Activated CD4-positive, alpha-beta T cell treated with anti-CD3 and anti-CD28 coated beads, Interleukin-2, Interleukin-6, amounts not matched to agents 100 ng/mL and 50 ng/mL, durations not matched to agents 16 hours and 8 hours (primary cell): ENCODE measurements around the gene CYP4F12.

Experiments used
- DNase-seq: peaks from one replicate; pipeline ENCODE4 v3.0.0-alpha.2; 2020

The CYP4F12 gene

DNA sequence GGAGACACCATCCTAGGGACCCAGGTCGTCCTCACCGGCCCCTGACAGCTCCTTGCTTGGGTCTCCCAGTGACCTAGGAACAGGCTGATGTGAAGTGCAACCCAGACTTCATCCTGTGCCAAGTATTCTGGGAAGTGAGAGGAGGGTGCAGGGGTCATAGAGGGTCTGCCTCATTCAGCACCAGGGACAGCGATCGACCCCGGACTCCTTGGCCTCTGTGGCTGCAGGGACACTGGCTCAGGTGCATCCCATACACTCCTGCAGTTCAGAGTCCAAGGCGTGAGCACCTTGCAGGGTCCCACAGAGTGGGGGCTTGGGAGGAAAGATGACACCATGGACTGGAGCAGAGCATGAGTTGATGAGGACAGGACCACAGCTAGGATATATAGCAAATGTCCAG, 44.9 kb downstream of the CYP4F12 start:
- DNase-seq = no peak

DNA sequence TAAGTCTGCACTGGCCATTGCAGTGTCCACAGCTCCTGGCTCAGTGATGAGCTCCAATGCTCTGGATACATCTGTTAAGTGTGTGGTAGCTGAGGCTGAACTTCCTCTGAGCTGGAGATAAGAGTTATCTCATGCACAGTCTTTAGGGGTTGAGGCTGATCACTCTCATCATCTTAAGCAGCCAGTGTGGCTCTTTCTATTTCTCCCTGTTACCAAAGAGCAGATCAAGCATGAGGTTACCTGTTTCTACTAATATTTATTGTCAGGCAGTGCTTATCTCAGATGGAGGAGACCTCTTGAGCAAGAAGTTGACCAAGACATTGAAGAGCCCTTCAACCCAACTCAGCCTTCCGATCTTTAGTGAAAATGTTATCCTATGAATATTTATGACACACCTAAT, 48.4 kb downstream of the CYP4F12 start:
- no peak for DNase-seq

DNA sequence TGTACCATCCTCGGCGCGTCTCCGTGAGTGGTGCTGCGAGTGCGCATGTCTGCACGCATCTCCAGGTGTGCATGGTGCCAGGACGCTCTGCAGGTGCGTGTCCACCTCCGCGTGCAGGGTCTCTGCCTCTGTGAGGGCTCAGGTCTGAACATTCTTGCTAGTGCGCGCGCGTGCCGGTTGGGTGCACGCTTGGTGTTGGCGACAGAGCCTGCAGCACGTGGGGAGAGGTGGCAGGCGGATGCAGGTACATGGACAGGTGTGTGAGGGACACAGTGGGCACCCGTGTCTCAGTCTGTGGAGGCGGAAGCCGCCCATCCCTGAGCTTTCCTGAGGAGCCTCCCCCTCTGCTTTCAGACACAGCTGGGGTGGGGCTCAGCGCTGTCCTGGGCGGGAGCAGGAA, 50.1 kb downstream of the CYP4F12 start:
- no peak for DNase-seq

DNA sequence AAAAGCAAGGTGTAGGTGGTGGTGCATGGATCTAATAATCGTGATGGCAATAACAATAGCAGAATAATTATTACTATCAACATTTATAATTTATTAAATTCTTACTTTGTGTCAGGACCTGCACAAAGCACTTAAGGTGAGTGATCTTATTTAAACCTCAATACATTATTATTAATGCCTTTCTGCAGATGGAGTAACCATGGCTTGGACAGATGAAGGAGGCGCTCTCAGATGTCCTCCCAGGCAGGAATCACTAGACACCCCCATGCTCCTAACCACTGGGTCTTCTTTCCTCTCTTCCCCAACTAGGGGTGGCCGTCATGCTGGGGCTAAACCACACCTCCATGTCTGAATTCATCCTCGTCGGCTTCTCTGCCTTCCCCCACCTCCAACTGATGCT, 54.8 kb downstream of the CYP4F12 start, which contains the start of gene OR10H2:
OR10H2 (plus strand) TSS at position 301 of the 400 bp plus-strand sequence; CDS start at position 321, 20 bp downstream.
- no peak for DNase-seq

DNA sequence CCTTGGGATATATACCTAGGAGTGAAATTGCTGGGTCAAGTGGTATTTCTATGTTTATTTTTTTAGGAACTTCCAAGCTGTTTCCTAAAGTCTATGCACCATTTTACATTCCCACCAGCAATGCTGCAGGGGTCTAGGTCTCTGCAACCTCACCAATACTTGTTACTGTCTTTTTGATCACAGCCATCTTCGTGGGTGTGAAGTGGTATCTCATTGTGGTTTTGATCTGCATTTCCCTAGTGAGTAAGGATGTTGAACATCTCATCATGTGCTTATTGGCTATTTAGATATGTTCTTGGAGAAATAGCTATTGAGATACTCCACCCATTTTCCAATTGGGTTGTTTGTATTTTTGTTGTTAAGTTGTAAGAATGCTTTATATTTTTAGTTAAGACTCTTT, 57.7 kb downstream of the CYP4F12 start:
- no peak for DNase-seq

DNA sequence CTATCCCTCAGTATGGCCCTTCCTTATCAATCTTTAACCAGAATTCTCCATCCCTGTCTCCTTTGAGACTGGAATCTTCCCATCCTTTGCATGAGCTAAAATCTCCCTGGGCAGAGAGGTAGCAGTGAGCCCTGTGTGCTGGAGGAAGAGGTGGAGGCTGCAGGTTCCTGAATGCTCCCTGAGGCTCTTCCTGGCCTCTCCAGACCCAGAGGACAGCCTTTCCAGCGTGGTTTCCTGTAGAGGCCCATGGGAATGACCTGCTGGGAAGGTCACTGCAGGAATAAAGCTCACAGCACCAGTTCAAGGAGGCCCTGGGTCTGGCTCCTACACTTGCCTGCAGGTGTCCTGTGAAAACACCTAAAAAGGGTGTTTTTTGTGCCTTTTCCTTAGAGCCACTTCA, 59.5 kb downstream of the CYP4F12 start:
- no peak for DNase-seq

DNA sequence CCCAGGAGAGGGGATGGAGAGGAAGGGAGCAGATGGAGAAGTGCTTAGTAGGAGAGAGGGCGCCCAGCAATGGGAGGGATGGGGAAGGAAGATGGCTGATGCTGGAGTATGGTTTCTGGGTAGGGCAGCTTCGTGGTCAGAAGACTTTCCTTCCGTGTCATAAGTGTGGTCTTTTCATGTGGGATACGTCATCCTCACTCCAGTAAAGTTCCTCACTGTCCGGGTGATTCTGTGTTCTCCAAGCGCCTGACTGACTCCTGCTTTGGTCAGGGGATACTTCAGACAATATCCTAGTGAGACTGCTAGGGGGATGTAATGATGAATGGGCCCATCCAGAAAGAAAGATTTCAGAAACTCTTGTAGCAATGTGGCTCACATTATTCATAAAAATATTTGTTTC, 61.0 kb downstream of the CYP4F12 start:
- DNase-seq = no peak

DNA sequence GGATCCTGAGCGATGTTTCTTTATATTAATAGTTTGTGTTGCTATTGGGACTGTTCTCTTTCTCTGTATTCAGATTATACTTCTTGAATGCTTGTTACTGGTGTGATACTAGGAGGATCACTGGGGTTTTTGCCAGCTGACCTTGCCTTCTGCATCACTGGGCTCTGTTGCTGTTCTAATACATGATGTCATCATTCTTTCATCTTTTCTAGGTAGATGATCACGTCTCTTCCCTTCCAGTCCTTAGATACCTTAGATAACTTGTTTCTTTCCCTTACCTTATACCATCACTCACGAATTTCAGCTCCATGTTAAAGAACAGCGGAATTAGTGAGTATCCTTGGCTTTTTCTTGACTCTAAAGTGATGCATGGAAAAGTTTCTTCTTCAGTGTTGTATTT, 64.8 kb downstream of the CYP4F12 start, which contains the start of gene OR10H3:
OR10H3 (plus strand) TSS at position 264 of the 400 bp plus-strand sequence. CDS start 3,408 bp downstream, outside the sequence.
- no peak for DNase-seq

DNA sequence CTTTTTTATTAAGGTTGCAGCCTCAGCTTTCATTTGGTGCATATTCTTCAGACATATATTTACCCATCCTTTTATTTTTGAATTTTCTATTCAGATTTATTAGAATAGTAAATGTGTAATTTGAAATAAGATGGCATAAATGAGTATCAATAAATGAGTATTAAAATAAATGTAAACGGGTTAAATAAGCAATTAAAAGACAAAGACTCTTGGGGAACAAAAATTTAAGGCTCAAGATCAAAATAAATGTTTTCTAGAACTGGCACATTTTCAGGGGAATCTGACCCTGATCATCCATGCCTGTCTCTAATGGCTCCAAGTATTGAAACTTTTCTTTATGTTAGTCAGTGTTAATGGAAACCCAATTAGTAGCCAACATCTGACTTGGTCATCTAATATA, 67.9 kb downstream of the CYP4F12 start:
- no peak for DNase-seq
